Measurements from ENCODE around the gene MATCAP1.

DNA sequence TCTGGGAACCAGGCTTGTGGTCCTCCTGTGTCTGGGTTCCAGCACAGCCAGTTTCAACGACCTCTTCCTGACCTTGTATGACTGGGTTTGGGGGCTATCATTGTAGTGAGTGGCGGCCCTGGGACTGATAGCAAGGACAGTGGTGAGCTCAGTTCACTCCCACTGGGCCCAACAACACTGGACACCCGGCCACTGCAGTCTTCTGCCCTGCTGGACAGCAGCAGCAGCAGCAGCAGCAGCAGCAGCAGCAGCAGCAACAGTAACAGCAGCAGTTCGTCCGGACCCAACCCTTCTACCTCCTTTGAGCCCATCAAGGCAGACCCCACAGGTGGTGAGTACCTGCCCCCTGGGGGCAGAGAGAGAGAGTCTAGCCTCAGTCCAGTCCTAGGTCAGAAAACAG lies 11.9 kb upstream of the MATCAP1 start:
- TF ChIP-seq CTCF (IDR thresholded peaks at IDR 0.05): no peak
- TF ChIP-seq NFYB (CRISPR knock-in tag; conservative IDR thresholded peaks at IDR 0.05; ENCODE audit: low read depth): no peak
- TF ChIP-seq FOXK1 (CRISPR knock-in tag; IDR thresholded peaks at IDR 0.05): no peak
- TF ChIP-seq, protein P1, sequence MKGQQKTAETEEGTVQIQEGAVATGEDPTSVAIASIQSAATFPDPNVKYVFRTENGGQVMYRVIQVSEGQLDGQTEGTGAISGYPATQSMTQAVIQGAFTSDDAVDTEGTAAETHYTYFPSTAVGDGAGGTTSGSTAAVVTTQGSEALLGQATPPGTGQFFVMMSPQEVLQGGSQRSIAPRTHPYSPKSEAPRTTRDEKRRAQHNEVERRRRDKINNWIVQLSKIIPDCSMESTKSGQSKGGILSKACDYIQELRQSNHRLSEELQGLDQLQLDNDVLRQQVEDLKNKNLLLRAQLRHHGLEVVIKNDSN (CRISPR knock-in tag; IDR thresholded peaks at IDR 0.05): no peak
- TF ChIP-seq SMAD3 (CRISPR knock-in tag; IDR thresholded peaks at IDR 0.05; ENCODE audit: borderline replicate concordance): no peak
- TF ChIP-seq, protein P2, sequence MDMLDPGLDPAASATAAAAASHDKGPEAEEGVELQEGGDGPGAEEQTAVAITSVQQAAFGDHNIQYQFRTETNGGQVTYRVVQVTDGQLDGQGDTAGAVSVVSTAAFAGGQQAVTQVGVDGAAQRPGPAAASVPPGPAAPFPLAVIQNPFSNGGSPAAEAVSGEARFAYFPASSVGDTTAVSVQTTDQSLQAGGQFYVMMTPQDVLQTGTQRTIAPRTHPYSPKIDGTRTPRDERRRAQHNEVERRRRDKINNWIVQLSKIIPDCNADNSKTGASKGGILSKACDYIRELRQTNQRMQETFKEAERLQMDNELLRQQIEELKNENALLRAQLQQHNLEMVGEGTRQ (CRISPR knock-in tag; IDR thresholded peaks at IDR 0.05): no peak
- TF ChIP-seq SP1 (CRISPR knock-in tag; conservative IDR thresholded peaks at IDR 0.05): no peak
- TF ChIP-seq ESRRA (CRISPR knock-in tag; IDR thresholded peaks at IDR 0.05; ENCODE audit: borderline replicate concordance): no peak
- TF ChIP-seq NR3C1 (CRISPR knock-in tag; conservative IDR thresholded peaks at IDR 0.05; ENCODE audit: low read depth): no peak
- no peak for TF ChIP-seq NR1H2 (CRISPR knock-in tag; IDR thresholded peaks at IDR 0.05)

Measured in WTC11 (cell line).